Gastrocnemius medialis (tissue), 4 donors: ENCODE measurements around the gene SLC2A4.

ENCODE experiments used
- POLR2A ChIP-seq, 2 donors: fragments of 450-650 bp; IDR thresholded peaks; one replicate each; pipeline ENCODE4 v1.6.1; 2017; ENCODE audit warnings: antibody characterized with exemption in 2 of 2, mild to moderate bottlenecking in 2 of 2, moderate library complexity in 2 of 2
- TF ChIP-seq, protein P1 (sequence below), 5 experiments: fragments of 450-650 bp in 3 of 5; fragments of 200-600 bp in 2 of 5; sonication (generic) in 2 of 5; IDR thresholded peaks in 4 of 5; conservative IDR thresholded peaks in 1 of 5; 1 replicate in 4 of 5; 2 replicates in 1 of 5; pipeline ENCODE4 v1.5.1; 2016 to 2019; ENCODE audit warnings: antibody characterized with exemption in 5 of 5, mild to moderate bottlenecking in 3 of 5, moderate library complexity in 3 of 5

DNA sequence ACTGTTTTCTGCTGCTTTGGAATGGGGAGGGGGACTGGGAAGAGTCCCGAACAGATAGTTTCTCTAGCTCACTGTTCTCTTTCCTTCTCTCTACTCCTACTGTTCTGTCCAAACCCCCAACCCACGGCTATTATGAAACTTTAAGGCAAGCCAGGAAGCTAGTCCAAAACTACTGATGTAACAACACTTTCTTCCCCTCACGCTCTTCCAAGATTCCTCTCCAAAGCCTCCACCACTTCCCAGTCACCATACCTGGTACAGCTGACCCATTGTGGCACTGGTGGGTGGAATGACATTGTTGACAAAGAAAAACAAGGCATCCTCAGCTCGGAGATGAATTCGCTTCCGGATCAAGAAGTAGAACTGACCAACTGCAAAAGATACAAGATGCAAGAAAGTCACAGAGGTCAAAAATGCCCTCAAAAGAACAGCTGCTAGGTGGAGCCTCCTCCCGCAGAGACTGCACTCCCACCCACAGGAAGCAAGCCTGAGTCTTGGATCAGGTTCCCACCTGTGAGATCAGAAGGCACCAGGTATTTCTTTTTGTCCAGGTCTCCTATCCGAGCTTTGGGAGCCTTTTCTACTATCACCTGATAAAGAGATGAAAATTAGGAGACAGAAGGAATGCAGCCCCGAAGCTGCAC is 40.3 kb upstream of the SLC2A4 start:
- TF ChIP-seq, protein P1, sequence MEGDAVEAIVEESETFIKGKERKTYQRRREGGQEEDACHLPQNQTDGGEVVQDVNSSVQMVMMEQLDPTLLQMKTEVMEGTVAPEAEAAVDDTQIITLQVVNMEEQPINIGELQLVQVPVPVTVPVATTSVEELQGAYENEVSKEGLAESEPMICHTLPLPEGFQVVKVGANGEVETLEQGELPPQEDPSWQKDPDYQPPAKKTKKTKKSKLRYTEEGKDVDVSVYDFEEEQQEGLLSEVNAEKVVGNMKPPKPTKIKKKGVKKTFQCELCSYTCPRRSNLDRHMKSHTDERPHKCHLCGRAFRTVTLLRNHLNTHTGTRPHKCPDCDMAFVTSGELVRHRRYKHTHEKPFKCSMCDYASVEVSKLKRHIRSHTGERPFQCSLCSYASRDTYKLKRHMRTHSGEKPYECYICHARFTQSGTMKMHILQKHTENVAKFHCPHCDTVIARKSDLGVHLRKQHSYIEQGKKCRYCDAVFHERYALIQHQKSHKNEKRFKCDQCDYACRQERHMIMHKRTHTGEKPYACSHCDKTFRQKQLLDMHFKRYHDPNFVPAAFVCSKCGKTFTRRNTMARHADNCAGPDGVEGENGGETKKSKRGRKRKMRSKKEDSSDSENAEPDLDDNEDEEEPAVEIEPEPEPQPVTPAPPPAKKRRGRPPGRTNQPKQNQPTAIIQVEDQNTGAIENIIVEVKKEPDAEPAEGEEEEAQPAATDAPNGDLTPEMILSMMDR (IDR thresholded peaks at IDR 0.05 in 4 of 5, conservative IDR thresholded peaks at IDR 0.05 in 1 of 5) = no peak
- TF ChIP-seq POLR2A (IDR thresholded peaks at IDR 0.05) = no peak
